ENCODE results near the gene C16orf74. TPM values are rescaled to one million over a fixed set of nuclear protein-coding genes. Genes with fewer than 3 reads are reported as not detected.

C16orf74 gene
- total RNA-seq, 1 experiment from 2014 or later: 25.9 TPM

DNA sequence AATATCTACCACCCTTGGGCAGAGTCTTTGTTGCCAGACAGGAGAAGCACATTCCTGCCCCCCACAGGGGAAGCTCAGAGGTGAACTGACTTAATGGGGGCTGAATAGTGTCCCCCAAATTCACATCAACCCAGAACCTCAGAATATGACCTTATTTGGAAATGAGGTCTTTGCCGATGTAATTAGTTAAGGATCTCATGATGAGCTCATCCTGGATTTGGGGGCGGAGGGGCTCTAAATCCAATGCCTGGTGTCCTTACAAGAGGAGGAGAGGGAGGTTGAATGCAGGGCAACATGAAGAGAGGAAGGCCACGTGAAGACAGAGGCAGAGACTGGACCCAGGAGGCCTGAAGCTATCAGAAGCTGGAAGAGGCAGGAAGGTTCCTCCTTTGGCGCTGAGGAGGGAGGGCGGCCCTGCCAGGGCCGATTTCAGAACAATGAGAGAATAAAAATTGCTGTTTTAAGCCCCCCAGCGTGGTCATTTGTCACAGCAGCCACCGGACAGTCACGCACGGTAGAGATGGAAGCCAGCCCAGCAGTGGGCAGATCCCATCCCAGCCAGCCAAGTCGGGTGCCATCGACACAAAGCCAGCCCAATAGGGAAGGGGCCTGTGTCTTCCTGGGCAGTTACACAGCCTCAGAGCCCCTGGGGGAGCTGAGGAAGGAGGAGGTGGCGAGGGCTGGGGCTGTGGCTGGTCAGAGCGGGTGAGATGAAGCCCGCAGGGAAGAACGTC, 21.3 kb downstream of the C16orf74 start:
- in situ Hi-C loops (cut with HindIII; ENCODE audit: low pct_unique_long_range_greater_than_20kb, low sequenced_read_pairs): no loop called here
- DNase-seq (ENCODE audit: low read depth): no peak

DNA sequence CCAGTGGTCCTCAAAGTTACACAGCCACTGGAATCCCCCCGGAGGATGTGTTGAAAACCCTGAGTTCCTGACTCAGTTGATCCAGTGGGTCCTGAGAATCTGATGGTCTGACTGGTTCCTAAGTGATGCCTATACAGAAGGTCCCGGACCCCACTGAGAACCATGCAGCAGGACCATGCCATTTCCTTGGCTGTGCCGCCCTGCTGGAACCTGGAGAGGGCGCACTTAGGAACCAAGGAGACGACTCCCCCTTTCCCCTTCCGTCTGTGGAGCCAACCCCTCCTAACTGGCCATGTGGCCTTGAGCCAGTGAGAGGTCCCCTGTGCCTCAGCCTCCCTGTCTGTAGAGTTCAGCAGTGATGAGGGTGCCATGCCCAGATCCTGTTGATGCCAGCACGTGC, 22.0 kb downstream of the C16orf74 start:
- no peak for DNase-seq (ENCODE audit: low read depth)
- in situ Hi-C loops (cut with HindIII; ENCODE audit: low pct_unique_long_range_greater_than_20kb, low sequenced_read_pairs): no loop called here

DNA sequence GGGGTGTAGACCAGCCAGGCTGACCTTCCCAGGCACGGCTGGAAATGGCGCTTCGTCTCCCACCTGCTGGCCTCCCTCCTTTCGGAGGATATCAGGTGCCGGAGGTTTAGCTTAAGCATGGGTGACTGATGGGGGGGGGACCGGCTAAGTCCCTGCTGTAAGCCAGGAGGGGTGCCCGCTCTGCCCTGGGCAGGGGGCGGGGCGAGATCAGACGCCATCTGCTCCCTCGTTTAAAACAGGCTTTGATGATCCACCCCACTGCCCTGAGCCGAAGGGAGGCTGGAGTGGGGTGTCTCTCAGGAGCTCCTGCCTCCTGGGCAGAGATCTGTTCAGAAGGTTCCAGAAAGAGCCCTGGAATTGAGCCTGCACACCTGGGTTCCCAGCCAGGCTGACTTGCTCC, 26.0 kb downstream of the C16orf74 start:
- in situ Hi-C loops (cut with HindIII; ENCODE audit: low pct_unique_long_range_greater_than_20kb, low sequenced_read_pairs): no loop called here
- no peak for DNase-seq (ENCODE audit: low read depth)

GRCh38 chr16:85724126-85724879, 26.6 kb downstream of the C16orf74 start:
- DNase-seq (ENCODE audit: low read depth): no peak
- in situ Hi-C loops (cut with HindIII; ENCODE audit: low pct_unique_long_range_greater_than_20kb, low sequenced_read_pairs): no loop called here

- in situ Hi-C loops (cut with HindIII; ENCODE audit: low pct_unique_long_range_greater_than_20kb, low sequenced_read_pairs): no loop called here
- DNase-seq (ENCODE audit: low read depth): no peak
Measured at GRCh38 chr16:85722128-85722893, 28.6 kb downstream of the C16orf74 start.

GRCh38 chr16:85720302-85720637, 30.6 kb downstream of the C16orf74 start:
- DNase-seq (ENCODE audit: low read depth): peak; percentile 39
- in situ Hi-C loops (cut with HindIII; ENCODE audit: low pct_unique_long_range_greater_than_20kb, low sequenced_read_pairs): no loop called here

- in situ Hi-C loops (cut with HindIII; ENCODE audit: low pct_unique_long_range_greater_than_20kb, low sequenced_read_pairs): no loop called here
- DNase-seq (ENCODE audit: low read depth): no peak
Measured at GRCh38 chr16:85719605-85720301, 31.1 kb downstream of the C16orf74 start.

DNA sequence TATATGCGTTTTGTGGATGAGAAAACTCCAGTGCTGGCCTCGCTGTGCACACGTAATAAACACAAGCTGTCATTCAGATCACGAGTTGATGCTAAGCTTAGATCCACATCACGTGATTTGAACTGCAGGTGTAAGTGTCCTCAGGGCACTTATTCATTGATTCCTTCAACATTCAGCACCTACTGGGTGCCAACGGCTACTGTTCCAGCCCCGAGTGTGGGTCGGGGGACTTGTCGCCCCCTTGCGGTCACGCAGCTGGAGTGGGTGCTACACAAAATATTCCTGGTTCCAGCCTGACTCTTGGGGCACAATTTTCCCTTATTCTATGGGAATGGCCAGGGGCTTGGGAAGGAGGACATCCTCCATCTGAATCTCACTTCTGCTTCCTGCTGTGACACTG, 32.2 kb downstream of the C16orf74 start:
- in situ Hi-C loops (cut with HindIII; ENCODE audit: low pct_unique_long_range_greater_than_20kb, low sequenced_read_pairs): no loop called here
- no peak for DNase-seq (ENCODE audit: low read depth)

DNA sequence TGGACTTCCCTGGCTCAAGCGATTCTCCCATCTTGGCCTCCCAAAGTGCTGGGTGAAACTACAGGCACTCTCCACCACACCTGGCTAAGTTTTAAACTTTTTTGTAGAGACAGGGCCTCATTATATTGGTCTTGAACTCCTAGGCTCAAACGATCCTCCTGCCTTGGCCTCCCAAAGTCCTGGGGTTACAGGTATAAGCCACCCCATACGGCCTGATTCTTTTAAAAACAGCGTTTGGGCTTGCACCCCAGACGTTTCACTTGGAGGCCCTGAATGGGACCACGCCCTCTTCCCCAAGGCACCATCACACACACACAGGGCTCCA, 32.8 kb downstream of the C16orf74 start:
- in situ Hi-C loops (cut with HindIII; ENCODE audit: low pct_unique_long_range_greater_than_20kb, low sequenced_read_pairs): no loop called here
- DNase-seq (ENCODE audit: low read depth): no peak

- in situ Hi-C loops (cut with HindIII; ENCODE audit: low pct_unique_long_range_greater_than_20kb, low sequenced_read_pairs): no loop called here
- DNase-seq (ENCODE audit: low read depth): peak; percentile 34
Measured at GRCh38 chr16:85717393-85718152, 33.3 kb downstream of the C16orf74 start.

DNA sequence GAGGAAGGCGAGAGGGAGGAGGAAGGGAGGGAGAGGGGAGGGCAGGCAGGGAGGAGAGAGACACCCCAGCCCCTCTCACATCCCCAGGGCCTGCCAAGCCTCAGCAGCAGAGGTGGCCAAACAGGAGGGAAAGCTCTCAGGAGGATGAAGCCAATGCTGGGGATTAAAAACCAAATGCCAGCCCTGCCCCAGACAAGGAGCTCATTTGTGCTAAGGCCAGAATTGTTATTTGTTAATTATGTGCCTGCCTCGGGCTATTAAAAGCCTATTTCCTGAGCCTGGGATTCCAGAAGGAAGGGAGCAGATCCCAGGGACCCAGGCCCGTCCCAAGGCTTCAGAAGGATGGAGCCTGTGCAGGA, 34.2 kb downstream of the C16orf74 start:
- no peak for DNase-seq (ENCODE audit: low read depth)
- in situ Hi-C loops (cut with HindIII; ENCODE audit: low pct_unique_long_range_greater_than_20kb, low sequenced_read_pairs): no loop called here

- in situ Hi-C loops (cut with HindIII; ENCODE audit: low pct_unique_long_range_greater_than_20kb, low sequenced_read_pairs): no loop called here
- no peak for DNase-seq (ENCODE audit: low read depth)
Measured at GRCh38 chr16:85716022-85716679, 34.7 kb downstream of the C16orf74 start.

DNA sequence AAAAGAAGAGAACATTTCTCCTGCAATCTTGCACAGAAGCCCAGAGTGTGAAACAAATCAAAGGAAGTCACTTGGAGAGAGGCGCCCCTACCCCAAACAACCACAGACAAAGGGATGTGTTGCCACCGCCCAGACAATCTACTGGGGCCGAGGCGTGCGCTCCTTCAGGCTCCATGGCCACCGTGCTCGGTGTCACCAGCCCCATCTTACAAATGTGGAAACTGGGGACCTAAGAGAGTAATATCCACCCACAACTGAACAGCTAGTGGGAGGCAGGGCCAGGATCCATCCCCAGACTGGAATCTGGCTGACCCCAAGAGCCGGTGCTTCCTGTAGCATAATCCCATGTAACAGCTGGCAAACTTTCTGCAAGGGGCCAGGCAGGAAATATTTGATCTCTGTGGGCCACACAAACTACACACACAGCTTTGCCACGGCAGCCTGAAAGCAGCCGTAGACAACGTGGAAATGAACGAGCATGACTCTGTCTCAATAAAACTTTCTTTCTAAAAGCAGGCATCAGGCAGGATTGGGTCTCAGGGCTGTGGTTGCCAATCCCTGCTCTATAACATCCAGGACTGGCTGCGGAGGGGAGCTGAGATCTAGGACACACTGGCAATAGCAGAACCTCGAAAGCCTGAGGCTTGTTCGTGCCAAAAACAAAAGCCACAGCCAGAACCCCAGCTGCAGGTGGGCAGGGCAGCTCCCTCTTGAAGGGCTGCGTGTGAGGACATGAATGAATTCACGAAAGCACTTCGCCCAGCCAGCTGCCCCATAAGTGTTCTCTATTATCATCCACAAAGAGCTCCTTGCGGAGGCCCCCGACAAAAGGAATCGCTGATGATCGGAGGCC, 35.5 kb downstream of the C16orf74 start:
- in situ Hi-C loops (cut with HindIII; ENCODE audit: low pct_unique_long_range_greater_than_20kb, low sequenced_read_pairs): no loop called here
- DNase-seq (ENCODE audit: low read depth): no peak

DNA sequence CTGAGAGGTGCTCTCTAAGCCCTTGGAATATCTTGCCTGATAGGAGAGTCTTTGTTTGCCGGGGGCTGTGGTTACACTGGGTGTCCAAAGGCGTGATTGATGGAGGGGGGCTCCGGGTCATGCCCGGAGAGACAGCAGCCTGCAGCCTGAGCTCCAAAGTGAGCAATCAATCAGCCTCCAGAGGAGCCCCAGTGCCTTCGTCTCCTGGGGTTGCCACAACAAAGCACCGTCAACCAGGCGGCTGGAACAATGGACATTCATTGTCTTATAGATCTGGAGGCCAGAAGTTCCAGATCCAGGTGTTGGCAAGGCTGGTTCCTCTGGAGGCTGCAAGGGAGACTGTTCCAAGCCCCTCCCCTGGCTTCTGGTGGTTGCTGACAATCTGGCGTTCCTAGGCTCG, 38.1 kb downstream of the C16orf74 start:
- in situ Hi-C loops (cut with HindIII; ENCODE audit: low pct_unique_long_range_greater_than_20kb, low sequenced_read_pairs): no loop called here

DNA sequence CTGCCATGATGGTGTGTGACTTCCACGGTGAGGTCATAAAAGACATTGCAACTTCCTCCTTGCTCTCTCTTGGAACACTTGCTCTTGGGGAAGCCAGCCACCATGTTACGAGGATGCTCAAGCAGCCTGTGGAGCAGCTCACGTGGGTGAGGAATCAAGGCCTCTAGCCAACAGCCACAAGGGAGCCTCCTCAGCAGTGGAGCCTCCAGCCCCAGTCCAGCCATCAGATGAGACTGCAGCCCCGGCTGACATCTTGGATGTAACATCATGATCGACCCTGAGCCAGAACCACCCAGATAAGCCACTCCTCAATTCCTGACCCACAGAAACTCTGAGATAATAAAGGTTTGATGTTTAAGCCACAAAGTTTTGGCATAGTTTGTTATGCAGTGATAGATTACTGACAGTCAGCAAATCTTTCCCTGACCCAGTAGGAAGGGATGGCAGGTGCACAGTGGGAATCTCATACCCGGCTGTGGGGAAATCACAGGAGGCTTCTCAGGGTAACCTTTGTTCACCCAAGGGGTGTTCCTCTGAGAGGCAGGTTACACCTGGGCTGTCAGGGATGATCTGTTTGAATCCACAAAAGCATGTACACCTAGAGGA, 38.8 kb downstream of the C16orf74 start:
- no peak for DNase-seq (ENCODE audit: low read depth)
- in situ Hi-C loops (cut with HindIII; ENCODE audit: low pct_unique_long_range_greater_than_20kb, low sequenced_read_pairs): no loop called here

More for the DNA sequence above, 38.1 kb downstream of the C16orf74 start:
- no peak for DNase-seq (ENCODE audit: low read depth)

DNA sequence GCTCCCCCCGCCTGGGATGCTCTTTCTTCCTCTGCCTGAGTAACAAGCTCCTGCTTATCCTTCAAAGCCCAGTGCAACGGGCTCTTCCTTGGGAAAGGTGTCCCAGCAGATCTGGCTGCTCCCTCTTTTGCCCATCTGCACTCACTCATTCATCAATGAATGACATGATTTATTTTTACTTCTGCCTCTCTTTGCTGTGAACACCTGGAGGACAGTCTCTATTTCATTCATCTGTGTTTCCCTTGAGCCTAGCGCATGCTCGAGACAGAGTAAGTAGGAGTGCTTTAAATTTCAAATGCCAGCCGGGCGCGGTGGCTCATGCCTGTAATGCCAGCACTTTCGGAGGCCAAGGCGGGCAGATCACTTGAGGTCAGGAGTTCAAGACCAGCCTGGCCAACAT, 40.2 kb downstream of the C16orf74 start:
- DNase-seq (ENCODE audit: low read depth): no peak
- in situ Hi-C loops (cut with HindIII; ENCODE audit: low pct_unique_long_range_greater_than_20kb, low sequenced_read_pairs): no loop called here

All from Caki2 (cell line).